NCI-H2196 (cell line): Measurements from ENCODE around the gene ASCL2.

Source experiments
- DNase-seq: peaks from one replicate; lab custom pipeline; 2025; ENCODE audit not compliant: unreplicated experiment; lab: John Stamatoyannopoulos, UW

The ASCL2 gene

GRCh38 chr11:2263071-2263565, 7.3 kb downstream of the ASCL2 start:
- no peak for DNase-seq

DNA sequence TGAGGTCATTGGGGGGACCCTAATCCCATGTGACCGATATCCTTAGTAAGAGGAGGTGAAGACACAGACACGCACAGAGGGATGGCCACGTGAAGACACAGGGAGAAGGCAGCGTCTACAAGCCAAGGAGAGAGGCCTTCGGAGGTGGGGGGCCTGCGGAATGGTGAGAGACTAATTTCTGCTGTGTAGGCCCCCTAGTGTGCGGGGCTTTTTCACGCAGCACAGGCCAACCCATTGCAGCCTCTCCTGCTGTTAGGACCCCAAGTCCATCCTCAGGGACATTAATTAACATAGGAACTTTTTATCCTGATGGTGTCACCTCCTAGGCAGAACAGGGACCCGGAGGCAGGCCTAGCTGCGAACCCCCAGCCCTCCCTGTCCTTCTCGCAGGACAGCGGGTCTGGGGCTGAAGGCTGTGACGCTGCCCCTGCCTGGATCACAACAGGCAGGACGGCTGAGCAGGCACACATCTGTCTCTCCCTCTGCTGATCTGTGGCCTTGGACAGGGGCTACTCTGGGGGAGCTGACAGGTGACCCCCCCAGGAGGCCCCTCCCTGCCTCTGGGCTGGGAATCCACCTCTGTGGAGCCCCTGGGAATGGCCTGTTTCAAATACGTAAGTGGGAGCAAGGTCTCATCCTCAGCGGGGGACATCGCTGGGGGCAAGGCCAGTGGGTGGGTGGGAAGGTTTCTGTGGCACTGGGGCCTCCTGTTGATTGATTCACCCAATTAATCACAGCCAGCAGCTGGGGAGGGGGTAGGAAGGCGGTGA, 7.9 kb downstream of the ASCL2 start:
- DNase-seq: no peak

GRCh38 chr11:2261436-2262230, 8.8 kb downstream of the ASCL2 start:
- DNase-seq: no peak

DNA sequence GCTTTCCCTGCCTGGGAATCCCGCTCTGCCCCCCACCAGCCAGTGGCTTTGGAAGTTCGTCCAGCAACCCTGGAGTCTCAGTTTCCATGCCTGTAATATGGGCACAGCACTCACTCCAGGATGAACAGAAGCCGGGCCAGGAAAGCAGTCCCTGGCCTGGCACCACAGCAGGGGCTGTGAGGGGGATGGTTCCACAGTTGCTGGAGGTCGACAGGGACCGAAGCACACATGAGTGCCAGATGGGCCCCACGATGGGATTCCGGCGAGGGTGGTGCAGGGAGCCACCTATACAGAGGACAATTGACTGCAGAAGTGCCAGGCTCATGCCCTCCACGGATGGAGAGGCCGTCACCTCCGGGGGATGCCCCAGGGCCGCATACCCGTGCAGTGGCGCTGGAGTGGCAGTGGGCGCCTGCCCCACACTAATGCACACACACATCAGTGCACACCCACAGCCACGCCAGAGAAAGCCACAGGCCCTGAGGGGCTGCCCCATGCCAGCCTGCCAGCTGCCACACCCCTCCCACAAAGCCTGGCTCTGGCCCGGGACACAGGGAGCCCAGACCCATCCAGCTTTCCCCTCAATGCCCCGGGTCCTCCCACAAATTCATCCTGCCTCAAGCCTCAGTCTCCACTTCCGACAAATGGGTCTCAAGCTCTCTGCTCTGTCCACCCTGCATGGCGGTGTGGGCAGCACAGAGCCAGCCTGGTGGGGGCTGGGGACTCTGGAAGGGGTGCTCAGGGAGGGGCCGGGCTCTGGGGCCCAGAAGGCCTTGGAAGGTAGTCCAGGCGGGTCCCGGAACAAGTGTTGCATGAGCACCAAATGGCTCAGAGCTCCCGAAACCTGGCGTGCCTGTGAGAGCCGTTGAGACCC, 9.7 kb downstream of the ASCL2 start:
- DNase-seq: no peak

- no peak for DNase-seq
Measured at GRCh38 chr11:2259897-2260451, 10.4 kb downstream of the ASCL2 start.

- no peak for DNase-seq
Measured at GRCh38 chr11:2259466-2259830, 10.9 kb downstream of the ASCL2 start.

DNA sequence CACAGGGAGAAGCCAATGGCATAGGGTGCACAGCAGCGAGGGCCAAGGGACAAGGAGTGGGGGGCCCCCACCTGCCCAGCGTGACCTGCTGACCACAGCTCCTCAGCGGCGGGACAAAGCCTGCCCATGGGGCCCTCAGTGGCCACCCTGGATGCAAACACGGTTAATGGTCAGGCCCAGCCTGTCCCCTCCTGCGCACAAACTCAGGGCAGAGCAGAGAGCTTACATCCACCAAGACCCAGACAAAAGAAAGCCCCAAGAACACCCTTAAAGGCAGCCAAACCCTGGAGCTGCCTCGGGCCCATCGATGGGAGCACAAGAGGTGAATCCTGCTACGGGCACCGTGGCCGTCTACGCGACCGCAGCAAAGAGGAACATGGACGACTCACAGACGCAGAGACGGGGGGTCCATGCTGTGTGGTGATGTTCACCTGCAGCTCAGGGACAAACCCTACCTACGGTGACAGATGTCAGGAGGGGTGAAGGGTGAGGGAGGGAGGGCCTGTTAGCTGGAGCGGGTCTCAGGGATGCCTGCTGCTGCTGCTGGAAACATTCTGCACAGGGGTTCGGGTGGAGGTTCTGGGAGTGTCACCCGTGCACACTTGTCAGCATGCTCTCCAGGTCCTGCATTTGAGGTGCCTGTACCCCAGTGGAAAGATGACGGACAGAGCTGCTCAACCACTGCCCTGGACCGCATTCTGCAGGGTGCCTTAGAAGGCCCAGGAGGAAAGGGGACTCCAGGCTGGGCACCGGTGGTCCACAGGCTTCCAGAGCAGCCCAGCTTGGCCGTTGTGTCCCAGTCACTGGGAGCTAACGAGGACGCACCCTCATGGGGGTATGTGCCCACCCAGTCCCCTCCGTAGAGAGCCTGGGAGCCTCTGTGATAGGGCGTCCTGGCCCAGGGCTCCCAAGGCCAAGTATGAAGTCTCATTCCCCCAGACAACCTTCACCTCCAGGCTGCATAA, 11.6 kb downstream of the ASCL2 start:
- no peak for DNase-seq

DNA sequence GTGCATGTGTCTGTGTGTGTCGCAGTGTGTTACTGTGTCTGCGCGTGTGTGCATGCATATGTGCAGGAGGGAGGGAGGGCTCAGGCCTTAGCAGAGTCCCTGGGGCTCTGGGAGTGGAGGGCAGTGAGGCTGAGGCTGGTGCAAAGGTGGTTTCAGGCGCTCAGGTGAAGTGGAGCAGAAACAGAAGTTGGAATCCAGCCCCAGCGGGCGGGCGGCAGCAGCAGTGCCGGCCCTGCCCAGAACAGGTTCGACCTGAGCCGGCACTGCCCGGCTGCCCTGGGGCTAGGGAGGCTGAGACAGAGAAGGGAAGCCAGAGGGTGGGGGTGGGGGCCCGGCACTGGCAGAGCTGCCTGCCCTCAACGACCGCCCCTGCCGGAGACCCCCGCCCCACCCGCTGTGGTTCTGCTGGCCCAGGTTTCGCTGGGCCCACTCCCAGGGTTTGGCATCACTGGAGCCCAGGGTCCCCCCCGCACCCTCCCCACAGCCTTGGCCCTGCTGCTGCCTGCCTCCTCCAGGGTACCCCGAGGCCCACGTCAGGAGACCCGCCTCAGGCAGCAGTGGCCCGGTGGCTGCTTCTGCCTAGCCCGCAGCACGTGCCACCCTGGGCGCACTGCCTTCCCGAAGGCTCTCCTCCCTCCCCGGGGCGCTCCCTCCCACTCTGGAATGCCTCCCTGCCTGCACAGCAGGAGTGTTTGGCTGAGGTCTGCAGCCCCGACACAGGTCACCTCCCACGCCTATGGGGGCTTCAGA, 13.3 kb downstream of the ASCL2 start:
- DNase-seq: peak; percentile 14

DNA sequence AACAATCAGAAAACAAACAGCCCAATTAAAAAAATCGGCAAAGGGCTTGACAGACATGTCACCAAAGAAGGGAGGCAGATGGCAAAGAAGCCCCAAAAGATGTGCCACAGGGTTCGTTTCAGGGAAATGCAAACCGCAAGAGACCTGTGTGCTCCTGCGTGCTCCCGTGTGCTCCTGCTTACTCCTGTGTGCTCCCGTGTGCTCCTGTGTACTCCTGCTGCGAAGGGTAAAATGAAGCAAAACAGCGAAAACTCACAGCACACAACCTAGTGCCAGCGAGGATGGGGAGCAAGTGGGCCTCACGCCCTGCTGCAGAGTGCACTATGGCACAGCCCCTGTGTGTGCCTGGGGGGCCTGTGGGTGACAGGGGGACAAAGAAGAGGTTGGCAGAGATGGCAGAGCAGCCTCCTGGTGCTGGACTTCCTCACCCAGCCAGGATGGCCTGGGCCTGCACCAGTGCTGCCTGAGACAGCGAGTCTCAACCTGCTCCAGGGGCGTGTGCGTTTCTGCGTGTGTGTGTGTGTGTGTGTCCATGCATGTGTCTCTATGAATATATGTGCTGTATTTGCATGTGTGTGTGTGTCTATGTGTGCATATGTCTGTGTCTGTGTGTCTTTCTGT, 14.0 kb downstream of the ASCL2 start:
- no peak for DNase-seq

- no peak for DNase-seq
Measured at GRCh38 chr11:2252018-2252417, 18.4 kb downstream of the ASCL2 start.

DNA sequence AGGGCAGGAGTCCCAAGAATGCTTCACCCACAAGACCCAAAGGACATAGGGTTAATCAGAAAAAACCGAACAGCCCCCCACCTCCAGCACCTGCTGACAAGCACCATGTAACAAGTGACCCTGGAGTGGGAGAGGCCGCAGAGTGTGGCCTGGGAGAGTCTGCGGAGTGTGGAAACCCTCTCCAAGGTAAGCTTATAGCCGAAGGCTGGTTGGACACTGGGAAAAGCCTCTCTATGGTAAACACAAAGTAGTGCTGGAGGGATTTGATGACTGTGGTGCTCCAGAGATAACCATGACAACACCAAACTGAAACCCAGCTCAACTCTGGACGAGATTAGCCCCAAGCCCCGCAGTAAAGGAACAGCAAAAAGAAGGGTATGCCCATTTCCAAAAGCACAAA, 19.2 kb downstream of the ASCL2 start:
- DNase-seq: no peak

GRCh38 chr11:2250485-2250884, 19.9 kb downstream of the ASCL2 start:
- no peak for DNase-seq

- DNase-seq: no peak
Measured at GRCh38 chr11:2250041-2250440, 20.3 kb downstream of the ASCL2 start.

DNA sequence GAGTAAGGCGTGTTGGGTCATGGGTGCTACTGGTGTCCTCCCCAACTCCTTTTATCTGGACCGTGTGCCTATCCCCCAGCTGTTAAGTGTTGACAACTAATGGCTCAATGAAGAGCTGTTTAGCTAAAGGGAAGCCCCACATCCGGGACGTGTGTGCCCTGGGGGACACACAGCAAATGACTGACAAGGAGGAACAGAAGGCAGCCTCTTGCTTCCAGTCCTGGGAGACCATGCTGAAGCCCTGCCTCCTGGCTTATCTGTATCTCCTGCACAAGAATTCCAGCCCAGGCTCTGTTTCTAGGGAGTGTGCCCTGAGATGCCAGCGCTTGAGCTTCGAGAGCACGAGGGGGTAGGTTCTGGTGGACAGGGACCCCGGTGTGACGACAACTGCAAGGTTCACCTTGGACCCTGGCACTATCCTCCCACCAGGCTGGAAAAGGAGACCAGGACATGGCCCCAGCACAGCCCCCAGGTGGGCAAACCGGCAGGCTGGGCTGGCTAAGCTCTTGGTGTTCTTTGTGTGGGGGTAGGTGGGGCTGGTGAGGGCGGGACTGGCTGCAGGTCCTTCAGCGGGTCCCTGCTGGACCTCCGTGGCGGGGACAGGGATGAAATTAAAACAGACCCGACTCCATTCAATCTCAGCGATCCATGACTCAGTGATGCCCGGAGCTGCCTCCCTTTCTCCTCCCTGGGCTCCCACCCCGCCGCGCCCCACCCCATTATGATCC, 21.0 kb downstream of the ASCL2 start:
- DNase-seq: no peak

DNA sequence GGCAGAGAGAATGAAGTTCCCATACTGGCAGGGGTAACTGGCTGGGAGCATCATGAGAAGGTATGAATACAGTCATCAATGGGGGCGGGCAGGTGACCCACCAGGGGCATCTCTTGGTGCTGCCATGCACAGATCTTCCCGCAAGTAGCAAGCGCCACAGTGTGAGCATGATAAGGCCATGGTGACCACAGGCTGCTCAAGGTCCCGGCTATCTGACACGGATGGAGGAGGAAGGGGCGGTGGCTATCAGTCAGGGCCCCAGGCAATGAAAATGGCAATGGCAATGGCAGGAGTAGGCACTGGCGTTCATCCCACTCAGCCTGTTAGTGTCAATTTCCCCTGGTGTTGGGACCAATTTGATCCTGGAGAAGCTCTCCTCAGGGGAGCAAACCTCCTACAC, 21.6 kb downstream of the ASCL2 start:
- DNase-seq: no peak

GRCh38 chr11:2248242-2248641, 22.1 kb downstream of the ASCL2 start:
- no peak for DNase-seq

GRCh38 chr11:2247496-2247895, 22.9 kb downstream of the ASCL2 start:
- DNase-seq: no peak

GRCh38 chr11:2240834-2241233, 29.6 kb downstream of the ASCL2 start:
- no peak for DNase-seq
